GM18907 (cell line): Measurements from ENCODE around the gene CALML6.

ENCODE experiments used
- ATAC-seq: cut with Tn5 transposase; IDR thresholded peaks from one replicate; pipeline ENCODE4 v1.9.1; 2021; ENCODE audit warnings: mild to moderate bottlenecking, moderate library complexity; ENCODE audit not compliant: unreplicated experiment

Gene CALML6

GRCh38 chr1:1910651-1911331, 4.3 kb upstream of the CALML6 start:
- ATAC-seq: no peak

GRCh38 chr1:1911350-1912041, 3.6 kb upstream of the CALML6 start:
- no peak for ATAC-seq

- no peak for ATAC-seq
These were observed 724 bp upstream of the CALML6 start for GRCh38 chr1:1914101-1914970.

- ATAC-seq: no peak
These were observed 1.1 kb downstream of the CALML6 start for GRCh38 chr1:1915911-1916840.

- ATAC-seq: no peak
These were observed 1.8 kb downstream of the CALML6 start for GRCh38 chr1:1916851-1917251.

GRCh38 chr1:1917304-1917976, 2.4 kb downstream of the CALML6 start:
- ATAC-seq: no peak

GRCh38 chr1:1917995-1918900, 3.2 kb downstream of the CALML6 start:
- no peak for ATAC-seq

- ATAC-seq: no peak
These were observed 3.8 kb downstream of the CALML6 start, which contains the start of gene TMEM52 for GRCh38 chr1:1918901-1919303. TSS of gene TMEM52 (minus strand) at chr1:1919279. CDS start at chr1:1919265, 14 bp downstream.

GRCh38 chr1:1919304-1920056, 4.4 kb downstream of the CALML6 start:
- peak; percentile 75 for ATAC-seq

GRCh38 chr1:1920057-1920607, 5.1 kb downstream of the CALML6 start:
- ATAC-seq: no peak

GRCh38 chr1:1920608-1921458, 5.8 kb downstream of the CALML6 start:
- ATAC-seq: no peak

- ATAC-seq: no peak
These were observed 6.4 kb downstream of the CALML6 start for GRCh38 chr1:1921459-1921862.

GRCh38 chr1:1921901-1922701, 7.0 kb downstream of the CALML6 start:
- ATAC-seq: no peak

GRCh38 chr1:1922702-1922955, 7.6 kb downstream of the CALML6 start:
- ATAC-seq: no peak

GRCh38 chr1:1922956-1923833, 8.1 kb downstream of the CALML6 start:
- no peak for ATAC-seq
